ENCODE results near the gene MAD1L1. TPM values are rescaled to one million over a fixed set of nuclear protein-coding genes. Genes with fewer than 3 reads are reported as not detected.

Gene MAD1L1
- total and polyA plus RNA-seq, 2 of the 8 experiments (the other 6 are each of a cell fraction or from before 2014, with no cell fraction given), result 40.4 to 44.6 TPM

DNA sequence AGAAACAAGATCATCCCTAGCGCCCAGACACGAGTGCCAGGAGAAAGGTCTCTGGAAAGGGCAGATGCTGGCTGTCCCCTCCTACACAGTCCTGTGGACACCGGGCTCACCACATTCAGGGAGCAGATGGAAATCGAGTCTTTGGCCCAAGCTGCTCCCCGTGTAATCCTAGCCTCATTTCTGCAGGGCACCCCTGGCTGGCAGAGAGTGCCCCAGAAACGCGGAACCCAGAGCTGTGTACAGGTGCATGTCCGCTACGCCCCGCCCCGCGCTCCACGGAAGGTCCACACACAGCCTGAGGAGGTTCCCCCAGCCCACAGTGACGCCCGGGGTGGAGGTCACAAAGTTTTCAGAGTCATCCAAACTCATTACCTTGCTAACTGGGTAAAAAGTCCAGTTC, 202.8 kb downstream of the MAD1L1 start:
- no peak overlapping the region for H4K5ac ChIP-seq (ENCODE audit: insufficient read length, low read depth, low read length)
- no peak overlapping the region for H3K14ac ChIP-seq (ENCODE audit: insufficient read length)
- H3K27me3 ChIP-seq (replicated peaks in 1 of 4; ENCODE audit: control insufficient read depth in 3 of 4, extremely low read depth in 1 of 4, insufficient read depth in 3 of 4, low read length in 3 of 4), result no peaks in the 10 kb centered on the region
- FAIRE-seq (no peak), DNase-seq (ENCODE audit: low read depth in 1 of 2, low spot score in 2 of 2) (no peak)
- no peak overlapping the region for H3K4me2 ChIP-seq (ENCODE audit: insufficient read depth in 1 of 2, low read depth in 2 of 2, low read length in 2 of 2)
- H2BK20ac ChIP-seq (ENCODE audit: low read length), result no peak overlapping the region
- H3K79me1 ChIP-seq (ENCODE audit: low read depth, low read length), result peaks cover 4% of the 10 kb centered on the region
- H3K56ac ChIP-seq (replicated peaks; ENCODE audit: insufficient read length, low read depth, low read length), result no peak overlapping the region
- H2AFZ ChIP-seq (ENCODE audit: low read length), result no peak overlapping the region
- H4K8ac ChIP-seq (ENCODE audit: extremely low read depth, insufficient read depth, low read length), result no peak overlapping the region
- H3K79me2 ChIP-seq (ENCODE audit: control insufficient read depth in 1 of 2, insufficient read depth in 2 of 2, low read length in 2 of 2), result peaks cover 0 to 3% of the 10 kb centered on the region in 2 experiments; a peak in 1 of 4 replicates
- CTCF ChIA-PET (ENCODE audit: partially characterized antibody), result interaction anchor here (0.9 to 1.3 kb wide), 2 partner anchors 11 to 81 kb away, joined by 3 read pairs; no protein-coding TSS in a partner anchor
- no peak overlapping the region for H3K23ac ChIP-seq (ENCODE audit: insufficient read length)
- peaks cover 0 to 16% (median 3%) of the 10 kb centered on the region in 4 experiments; a peak in 2 of 7 replicates for H3K4me1 ChIP-seq (replicated peaks in 1 of 4; ENCODE audit: control insufficient read depth in 3 of 4, insufficient read depth in 4 of 4, low read length in 3 of 4)
- no peak overlapping the region for H3K9ac ChIP-seq (replicated peaks in 1 of 4; ENCODE audit: extremely low read depth in 1 of 4, low read depth in 3 of 4, low read length in 3 of 4)
- H2BK12ac ChIP-seq (ENCODE audit: low read depth, low read length), result no peak overlapping the region
- H3K9me3 ChIP-seq (ENCODE audit: insufficient read depth in 2 of 2, low read depth in 1 of 2, low read length in 1 of 2), result peaks cover 6% of the 10 kb centered on the region in 2 experiments; a peak in 2 of 4 replicates
- H2BK5ac ChIP-seq (ENCODE audit: low read depth, low read length), result no peak overlapping the region
- H2BK15ac ChIP-seq (ENCODE audit: low read length), result no peak overlapping the region
- TF ChIP-seq JUND (IDR thresholded peaks at IDR 0.05; ENCODE audit: low read length) (no peak), MAFK (IDR thresholded peaks at IDR 0.05; ENCODE audit: low read depth, low read length) (no peak), ZNF274 (IDR thresholded peaks at IDR 0.05; ENCODE audit: borderline replicate concordance, extremely low read depth, low read length) (no peak), POLR2AphosphoS5 (IDR thresholded peaks at IDR 0.05; ENCODE audit: low read depth, low read length) (no peak), HDAC2 (IDR thresholded peaks at IDR 0.05; ENCODE audit: borderline replicate concordance in 1 of 2, low read depth in 2 of 2, low read length in 2 of 2) (no peak), JUN (IDR thresholded peaks at IDR 0.05; ENCODE audit: low read depth, low read length) (no peak), KDM1A (IDR thresholded peaks at IDR 0.05; ENCODE audit: borderline replicate concordance, low read length) (no peak), SIX5 (IDR thresholded peaks at IDR 0.05; ENCODE audit: low read depth, low read length) (no peak)
- TF ChIP-seq, protein P1, sequence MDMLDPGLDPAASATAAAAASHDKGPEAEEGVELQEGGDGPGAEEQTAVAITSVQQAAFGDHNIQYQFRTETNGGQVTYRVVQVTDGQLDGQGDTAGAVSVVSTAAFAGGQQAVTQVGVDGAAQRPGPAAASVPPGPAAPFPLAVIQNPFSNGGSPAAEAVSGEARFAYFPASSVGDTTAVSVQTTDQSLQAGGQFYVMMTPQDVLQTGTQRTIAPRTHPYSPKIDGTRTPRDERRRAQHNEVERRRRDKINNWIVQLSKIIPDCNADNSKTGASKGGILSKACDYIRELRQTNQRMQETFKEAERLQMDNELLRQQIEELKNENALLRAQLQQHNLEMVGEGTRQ (IDR thresholded peaks at IDR 0.05; ENCODE audit: low read length), result no peak
- H3K27ac ChIP-seq (ENCODE audit: low read depth, low read length), result no peak overlapping the region
- H4K20me1 ChIP-seq (replicated peaks in 1 of 2; ENCODE audit: control insufficient read depth in 1 of 2, insufficient read depth in 2 of 2, low read length in 2 of 2), result peaks cover 0 to 5% of the 10 kb centered on the region in 2 experiments
- no peak overlapping the region for H3K18ac ChIP-seq (ENCODE audit: extremely low read depth, low read length)
- H3K4ac ChIP-seq (replicated peaks; ENCODE audit: insufficient read length, low read depth, low read length), result no peak overlapping the region
- H2AK5ac ChIP-seq (ENCODE audit: low read depth, low read length), result no peak overlapping the region
- H2BK120ac ChIP-seq (replicated peaks; ENCODE audit: low read depth, low read length), result no peak overlapping the region
- no peak overlapping the region for H3K4me3 ChIP-seq (ENCODE audit: extremely low read depth in 1 of 4, insufficient read depth in 2 of 4, low read depth in 3 of 4, low read length in 4 of 4)
- WGBS, 2 experiments (ENCODE audit: extremely low coverage in 1 of 2, insufficient coverage in 1 of 2, insufficient read length in 1 of 2, insufficient replicate concordance in 2 of 2, low coverage in 1 of 2, low lambda C conversion rate in 2 of 2, missing lambda C conversion rate in 1 of 2), result 97% methylated on average over 15 of the region's 15 CpGs; no CpG with 5 or more reads in 1 of the 2 experiments
- H3K23me2 ChIP-seq (ENCODE audit: low read depth, low read length), result no peaks in the 10 kb centered on the region
- no peaks in the 10 kb centered on the region for H3K36me3 ChIP-seq (ENCODE audit: control insufficient read depth in 2 of 4, insufficient read depth in 4 of 4, low read length in 3 of 4)
- no peak overlapping the region for H4K91ac ChIP-seq (replicated peaks; ENCODE audit: insufficient read length, low read length)
- POLR2A ChIA-PET (ENCODE audit: partially characterized antibody), result no interaction called here
